Ammon's horn (tissue), 1 donor: Measurements from ENCODE around the gene CRACR2A.

ENCODE experiments used
- DNase-seq: peaks from one replicate; pipeline ENCODE4 v3.0.0-alpha.2; 2016; ENCODE audit warnings: low spot score

The CRACR2A gene

GRCh38 chr12:3681595-3682061 lies 71.3 kb downstream of the CRACR2A start:
- no peak for DNase-seq

DNA sequence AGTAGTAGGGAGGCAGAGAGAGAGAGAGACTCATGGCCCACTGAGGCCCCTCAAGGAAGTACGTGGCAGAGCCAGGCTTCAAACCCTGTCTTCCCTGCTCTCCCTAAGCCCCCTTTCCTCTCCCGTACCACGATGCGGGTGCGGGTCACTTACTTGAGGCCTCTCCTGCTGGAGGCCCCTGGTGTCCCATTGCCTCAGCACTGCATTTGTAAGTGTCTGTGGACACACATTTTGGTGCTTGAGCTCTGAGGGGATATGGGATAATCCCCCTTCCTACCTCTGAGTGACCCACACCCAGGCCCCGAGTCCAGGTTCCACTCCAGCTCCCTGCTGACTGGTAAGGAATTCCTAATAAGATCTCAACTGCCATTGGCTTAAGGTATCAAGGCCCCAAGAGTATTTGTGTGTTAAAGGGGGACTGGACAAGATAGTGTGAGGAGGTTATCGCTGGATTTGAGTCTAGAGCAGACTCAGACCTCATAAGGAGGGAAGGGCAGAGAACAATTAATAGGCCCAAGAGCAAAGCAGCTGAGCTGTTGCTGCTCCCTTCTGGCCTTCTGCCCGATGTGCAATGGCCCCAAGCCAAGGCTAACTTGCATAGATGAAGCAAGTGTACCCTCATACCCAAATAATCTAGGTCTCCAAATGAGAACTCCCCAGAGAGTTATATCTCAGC lies 71.9 kb downstream of the CRACR2A start:
- peak; percentile 42 for DNase-seq

DNA sequence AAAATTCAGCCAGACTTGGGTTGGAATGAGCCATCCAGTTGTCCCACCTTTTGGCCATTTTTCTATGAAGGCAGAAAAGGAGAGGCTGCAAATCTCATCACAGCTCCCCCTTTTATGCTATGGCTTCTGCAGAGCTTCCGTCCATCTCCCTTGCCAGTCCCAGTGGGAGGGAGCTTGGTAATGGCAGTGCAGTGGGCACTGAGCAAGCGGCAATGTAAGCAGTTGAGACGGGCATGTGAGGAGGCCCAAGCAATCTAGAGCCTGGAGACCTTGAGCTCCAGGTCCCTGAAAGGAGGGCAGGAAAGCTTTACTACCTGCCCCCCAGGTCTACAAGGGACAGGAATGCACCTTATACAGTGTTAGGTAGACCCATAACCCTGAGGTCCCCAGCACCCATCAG lies 73.1 kb downstream of the CRACR2A start:
- no peak for DNase-seq

GRCh38 chr12:3677609-3678008 lies 75.3 kb downstream of the CRACR2A start:
- no peak for DNase-seq

- no peak for DNase-seq
These were observed 78.8 kb downstream of the CRACR2A start for GRCh38 chr12:3673981-3674708.

DNA sequence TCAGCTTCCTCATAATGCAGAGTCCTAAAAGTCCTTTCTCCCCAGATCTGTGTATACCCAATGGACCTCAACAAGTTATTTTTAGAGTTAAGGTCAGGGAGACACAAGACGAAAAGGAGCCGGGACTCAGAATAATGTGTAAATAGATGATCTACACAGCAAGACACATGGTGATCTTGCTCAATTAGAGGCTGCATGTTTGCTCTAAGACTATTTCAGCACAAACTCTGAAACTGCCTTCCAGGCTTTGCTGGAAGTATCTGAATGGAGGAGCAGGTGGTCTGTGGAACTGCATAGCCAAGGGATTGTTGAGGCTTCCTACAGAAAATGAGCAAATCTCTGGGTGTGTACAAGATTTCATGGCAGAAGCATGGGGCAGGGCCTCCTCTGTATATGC lies 80.8 kb downstream of the CRACR2A start:
- DNase-seq = no peak

DNA sequence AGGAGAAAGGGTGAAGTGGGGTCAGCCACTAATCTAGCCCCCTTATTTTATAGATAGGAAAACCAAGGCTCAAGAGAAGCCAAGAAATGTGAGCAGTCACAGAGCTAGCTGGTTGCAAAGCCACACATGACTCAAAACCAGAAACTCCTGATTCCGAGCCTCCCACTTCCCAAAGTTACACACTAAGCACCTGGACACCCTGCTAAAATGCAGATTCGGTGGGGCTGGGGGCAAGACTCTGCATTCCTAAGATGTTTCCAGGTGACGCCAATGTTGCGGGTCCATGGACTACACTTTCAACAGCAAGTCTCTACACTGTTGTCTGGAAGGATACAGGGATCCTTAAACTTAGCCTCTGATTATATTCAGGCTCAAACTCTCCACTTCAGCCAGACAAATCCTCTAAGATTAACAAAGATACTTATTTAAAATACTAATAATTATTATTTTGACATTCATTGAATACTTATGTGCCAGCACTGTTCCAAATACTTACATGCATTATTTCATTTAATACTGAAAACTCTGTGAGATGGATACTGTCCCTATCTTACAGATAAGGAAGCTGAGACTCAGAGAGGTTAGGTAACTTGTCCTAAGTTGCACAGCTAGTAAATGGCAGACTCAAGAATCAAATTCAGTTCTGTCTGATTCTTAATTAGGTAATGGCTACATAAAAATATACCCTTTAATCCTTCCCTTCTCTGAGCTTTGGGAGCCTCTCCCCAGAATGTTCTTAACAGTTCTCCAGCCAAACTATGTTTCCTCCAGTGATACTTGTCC lies 81.4 kb downstream of the CRACR2A start:
- DNase-seq = no peak

DNA sequence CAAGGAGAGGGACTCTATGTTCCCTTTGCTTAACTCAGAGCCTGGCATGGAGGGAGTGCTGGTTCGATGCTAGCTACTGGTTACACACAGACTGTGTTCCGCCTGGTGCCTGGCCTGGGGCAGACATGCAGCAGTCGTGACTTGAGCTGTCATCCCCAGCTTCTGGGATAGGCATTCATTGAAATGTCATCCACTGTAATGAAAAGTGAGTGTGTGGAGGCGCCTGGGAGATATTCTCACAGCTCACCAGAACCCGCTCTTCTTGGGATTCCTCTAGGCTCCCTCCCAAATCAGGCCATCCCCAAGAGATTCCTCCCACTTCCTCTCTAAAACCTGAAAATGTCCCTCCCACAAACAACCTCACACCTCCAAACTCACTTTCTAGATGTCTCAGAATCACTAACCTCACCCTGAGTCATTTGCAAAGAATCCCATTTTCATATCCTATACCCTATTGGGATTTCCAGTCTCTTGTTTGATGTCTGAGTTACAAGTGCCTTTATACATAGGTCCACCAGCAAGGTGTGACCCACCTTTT lies 82.8 kb downstream of the CRACR2A start:
- no peak for DNase-seq

DNA sequence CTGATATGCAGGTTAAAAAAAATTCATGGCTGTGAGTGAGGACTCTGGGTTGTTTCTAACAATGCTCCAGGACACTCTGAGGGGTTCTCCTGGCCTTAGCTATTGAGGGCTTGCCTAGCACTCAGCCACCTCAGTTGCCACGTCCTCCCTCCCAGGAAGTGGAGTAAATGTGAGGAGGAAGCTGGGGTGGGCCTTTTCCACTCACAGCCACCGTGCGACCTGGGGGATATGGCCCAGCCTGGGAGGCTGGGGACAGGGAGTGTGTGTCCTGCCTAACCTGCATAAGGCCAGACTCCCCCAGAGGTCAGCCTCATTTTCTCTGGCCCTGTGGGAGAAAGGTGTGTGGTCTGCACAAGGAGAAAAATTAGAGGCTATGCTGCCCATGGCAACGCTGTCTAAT lies 83.3 kb downstream of the CRACR2A start:
- no peak for DNase-seq

- no peak for DNase-seq
These were observed 84.3 kb downstream of the CRACR2A start for GRCh38 chr12:3668479-3669165.

GRCh38 chr12:3667485-3667884 lies 85.4 kb downstream of the CRACR2A start:
- no peak for DNase-seq

DNA sequence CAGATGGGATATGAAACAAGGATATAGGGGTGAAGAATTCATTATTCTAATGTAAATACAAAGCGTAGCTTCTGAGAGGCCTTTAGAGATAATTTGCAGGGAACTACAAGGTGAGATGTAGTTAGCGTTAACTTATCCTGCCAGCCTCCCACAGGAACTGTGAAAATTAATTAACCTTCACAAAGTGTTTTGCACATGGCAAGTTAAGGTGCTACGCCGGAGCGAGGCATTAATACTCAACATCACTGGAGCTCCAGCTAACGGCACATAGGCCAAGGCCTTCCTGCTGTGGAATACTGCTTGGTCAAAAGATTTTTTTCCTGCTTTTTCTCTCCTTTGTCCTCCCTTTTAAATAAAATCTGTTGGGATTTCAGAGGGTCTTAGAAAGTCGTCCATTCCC lies 86.5 kb downstream of the CRACR2A start:
- DNase-seq = no peak

- no peak for DNase-seq
These were observed 90.4 kb downstream of the CRACR2A start for GRCh38 chr12:3662521-3662921.

DNA sequence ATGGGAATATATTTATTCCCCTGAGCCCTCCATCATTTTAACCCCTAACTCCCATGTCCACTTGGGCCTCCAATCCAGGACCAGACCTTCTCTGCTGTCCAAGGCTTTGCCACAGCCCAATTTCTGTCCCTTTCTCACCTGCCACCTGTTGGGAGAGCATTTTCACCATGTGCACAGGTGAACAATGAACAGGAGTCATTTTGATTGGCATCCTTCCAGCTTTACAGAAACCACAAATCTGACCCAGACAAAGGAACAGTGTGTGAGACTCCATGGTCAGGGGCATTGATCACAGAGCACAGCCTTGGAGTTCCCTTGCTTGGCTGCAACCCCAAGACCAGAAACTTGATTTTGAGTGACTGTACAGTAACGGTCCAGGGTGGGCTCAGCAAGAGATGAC lies 91.9 kb downstream of the CRACR2A start:
- no peak for DNase-seq

- DNase-seq = no peak
These were observed 94.4 kb downstream of the CRACR2A start for GRCh38 chr12:3658327-3659163.

DNA sequence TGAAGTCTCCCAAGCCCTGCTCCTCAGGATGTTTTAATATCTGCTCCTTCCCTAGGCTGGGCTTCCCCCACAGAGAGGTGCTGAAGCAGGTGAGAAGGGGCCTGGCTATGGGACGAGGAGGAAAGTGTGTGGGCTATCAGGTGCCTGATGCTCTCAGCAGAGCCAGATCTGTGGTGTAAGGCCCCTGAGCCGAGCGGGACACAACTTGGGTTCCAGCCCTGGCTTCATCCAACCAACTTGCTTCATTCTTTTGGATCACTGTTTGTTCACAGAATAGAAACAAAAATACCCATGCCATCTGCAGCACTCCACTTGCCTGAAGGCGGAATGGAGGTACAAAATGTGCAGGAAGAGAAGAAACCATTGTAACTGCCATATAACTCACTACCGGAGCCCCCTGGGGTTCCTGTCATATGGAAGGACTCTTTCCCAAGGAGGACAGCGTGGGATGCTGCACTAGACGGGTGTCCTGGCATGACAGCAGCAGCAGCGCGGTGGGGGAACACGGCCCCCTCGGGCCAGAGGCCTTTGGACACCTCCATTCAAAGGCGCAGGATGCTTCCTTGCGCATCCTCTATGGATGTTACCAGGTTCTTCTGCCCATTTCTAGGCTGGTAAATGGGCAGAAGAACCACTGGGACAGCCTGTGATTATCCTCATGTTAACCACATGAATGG lies 95.8 kb downstream of the CRACR2A start:
- DNase-seq = peak; percentile 27

DNA sequence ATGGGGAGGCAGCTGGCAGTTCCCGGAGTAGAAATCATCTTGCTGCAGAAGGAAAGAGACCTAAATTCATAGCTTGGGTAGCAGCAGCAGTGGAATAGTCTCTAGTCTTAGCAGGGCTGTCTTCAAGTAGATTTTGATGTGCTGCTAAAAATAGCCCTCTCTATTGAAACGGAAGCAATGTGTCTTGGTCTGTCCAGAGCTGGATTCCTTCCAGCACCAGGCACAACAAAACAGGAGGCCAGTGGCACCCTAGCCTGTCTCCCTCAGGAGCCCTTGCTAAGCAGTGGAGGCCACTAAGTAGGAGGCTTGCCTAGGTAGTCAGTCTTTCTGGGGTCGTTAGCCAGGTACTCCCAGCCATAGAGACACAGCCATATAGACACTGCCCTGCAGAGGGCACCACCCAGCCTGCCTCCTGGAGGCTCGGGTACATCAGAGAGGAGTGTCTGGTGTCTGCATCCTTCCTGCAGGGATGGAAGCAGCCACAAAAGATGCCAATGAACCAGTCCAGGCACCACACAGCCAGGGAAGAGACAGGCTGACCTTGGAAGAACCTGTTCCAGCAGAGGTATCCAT lies 97.5 kb downstream of the CRACR2A start:
- DNase-seq = no peak

GRCh38 chr12:3651585-3652424 lies 101.1 kb downstream of the CRACR2A start:
- DNase-seq = no peak

- no peak for DNase-seq
These were observed 105.4 kb downstream of the CRACR2A start for GRCh38 chr12:3647504-3647903.
